ENCODE results near the gene PTPN20.
A peak's percentile ranks its signal among the peaks of the same experiment; 100 is the strongest.

The PTPN20 gene

DNA sequence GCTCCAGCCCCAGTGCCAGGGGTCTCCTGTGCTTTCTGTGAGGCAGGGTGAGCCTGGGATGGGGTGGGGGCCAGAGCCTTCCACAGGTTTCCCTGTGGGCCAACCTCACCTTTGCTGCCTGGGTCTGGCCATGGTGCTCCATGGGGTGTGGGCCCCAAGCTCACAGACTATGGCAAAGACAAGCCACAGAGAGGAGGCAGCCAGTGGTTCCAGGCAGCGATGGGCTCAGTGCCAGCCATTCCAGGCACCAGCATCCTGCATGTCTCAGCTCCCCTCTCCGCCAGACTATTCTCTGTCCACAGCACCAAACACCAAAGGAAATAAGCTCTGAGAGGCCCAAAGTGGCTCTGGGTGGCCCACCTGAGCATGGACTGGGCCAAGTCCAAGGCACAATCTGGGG is 133.5 kb downstream of the PTPN20 start:
- H3K27ac ChIP-seq, result no peak overlapping the region
- no peak for DNase-seq (ENCODE audit: low read depth, low spot score)

DNA sequence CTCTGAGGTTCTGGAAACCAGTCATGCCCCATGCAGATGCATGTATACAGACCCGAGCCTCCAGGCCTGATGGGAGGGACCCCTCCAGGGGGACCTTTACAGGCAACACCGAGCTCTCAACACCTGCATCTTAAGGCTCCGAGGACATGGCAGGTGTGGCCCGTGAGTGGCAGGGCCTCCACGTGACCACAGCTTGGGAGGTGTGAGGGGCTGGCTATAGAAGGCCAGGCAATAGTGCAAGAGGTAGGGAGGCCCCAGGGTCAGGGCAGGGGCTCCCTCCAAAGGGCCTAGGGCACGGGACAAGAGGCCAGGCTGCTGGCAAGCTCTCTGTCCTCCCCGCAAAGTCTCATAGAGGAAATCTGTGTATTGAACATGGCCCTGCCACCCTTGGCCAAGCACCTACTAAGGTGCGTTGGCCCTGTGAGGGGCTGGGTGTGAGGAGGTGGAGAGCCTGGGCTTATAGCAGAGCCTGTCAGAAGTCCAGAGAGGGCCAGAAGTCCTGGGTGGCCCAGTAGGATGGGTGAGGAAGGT is 134.2 kb downstream of the PTPN20 start:
- H3K27ac ChIP-seq, result no peak overlapping the region
- DNase-seq (ENCODE audit: low read depth, low spot score), result no peak

GRCh38 chr10:47046321-47047126 is 135.3 kb downstream of the PTPN20 start:
- no peak for DNase-seq (ENCODE audit: low read depth, low spot score)
- H3K27ac ChIP-seq, result no peak overlapping the region

- no peak for DNase-seq (ENCODE audit: low read depth, low spot score)
- H3K27ac ChIP-seq, result no peak overlapping the region
Observed at GRCh38 chr10:47047127-47047504, 135.9 kb downstream of the PTPN20 start.

DNA sequence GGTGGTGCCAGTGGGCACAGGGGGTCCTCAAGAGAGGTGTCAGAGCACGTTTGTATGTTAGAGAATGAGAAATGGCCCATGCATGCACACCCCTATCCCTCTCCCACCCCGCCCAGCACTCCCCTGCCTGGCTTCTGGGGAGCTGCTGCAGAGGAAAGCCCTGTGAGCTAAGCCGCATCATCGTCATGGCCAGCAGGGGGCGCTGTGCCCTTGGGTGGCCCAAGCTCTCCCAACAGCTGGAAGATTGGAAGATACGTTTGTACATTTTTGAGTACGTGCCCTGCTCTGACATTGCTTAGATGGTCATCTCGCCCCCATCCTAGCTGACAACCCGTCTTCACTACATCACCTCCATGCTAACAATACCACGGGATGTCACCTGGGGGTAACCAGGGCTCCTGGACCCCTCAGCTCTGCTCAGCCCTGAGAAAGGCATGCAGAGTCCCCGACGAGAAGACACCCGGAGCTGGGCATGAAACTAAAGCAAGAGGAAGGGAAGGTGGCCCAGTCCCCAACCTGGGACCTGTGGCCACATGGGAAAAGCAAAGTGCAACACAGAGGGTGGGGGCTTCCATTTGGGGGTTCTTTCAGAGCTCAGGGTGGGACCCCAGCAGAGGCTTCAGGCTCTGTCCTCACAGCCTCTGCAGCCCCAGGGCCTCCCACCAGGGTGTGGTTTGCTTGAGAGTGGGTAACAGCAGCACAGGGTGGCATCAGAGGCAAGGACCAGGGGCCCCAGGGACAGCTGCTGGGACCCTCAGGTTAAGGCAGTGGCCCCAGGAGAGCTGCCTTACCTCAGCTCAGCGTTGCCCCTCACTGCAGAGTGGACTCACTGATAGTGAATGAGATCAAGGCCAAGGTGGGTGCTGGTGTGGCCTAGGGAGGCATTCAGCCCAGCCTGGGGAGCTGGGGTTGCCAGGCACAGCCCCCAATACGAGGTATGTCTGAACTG is 136.6 kb downstream of the PTPN20 start:
- DNase-seq (ENCODE audit: low read depth, low spot score), result peak; percentile 6
- no peak overlapping the region for H3K27ac ChIP-seq

GRCh38 chr10:47048526-47048905 is 137.3 kb downstream of the PTPN20 start:
- no peak overlapping the region for H3K27ac ChIP-seq
- DNase-seq (ENCODE audit: low read depth, low spot score), result no peak

- DNase-seq (ENCODE audit: low read depth, low spot score), result no peak
- H3K27ac ChIP-seq, result no peak overlapping the region
Observed at GRCh38 chr10:47049056-47049851, 138.0 kb downstream of the PTPN20 start.

GRCh38 chr10:47049906-47050305 is 138.7 kb downstream of the PTPN20 start:
- DNase-seq (ENCODE audit: low read depth, low spot score), result no peak
- no peak overlapping the region for H3K27ac ChIP-seq

- DNase-seq (ENCODE audit: low read depth, low spot score), result no peak
- H3K27ac ChIP-seq, result no peak overlapping the region
Observed at GRCh38 chr10:47050618-47051455, 139.6 kb downstream of the PTPN20 start.

DNA sequence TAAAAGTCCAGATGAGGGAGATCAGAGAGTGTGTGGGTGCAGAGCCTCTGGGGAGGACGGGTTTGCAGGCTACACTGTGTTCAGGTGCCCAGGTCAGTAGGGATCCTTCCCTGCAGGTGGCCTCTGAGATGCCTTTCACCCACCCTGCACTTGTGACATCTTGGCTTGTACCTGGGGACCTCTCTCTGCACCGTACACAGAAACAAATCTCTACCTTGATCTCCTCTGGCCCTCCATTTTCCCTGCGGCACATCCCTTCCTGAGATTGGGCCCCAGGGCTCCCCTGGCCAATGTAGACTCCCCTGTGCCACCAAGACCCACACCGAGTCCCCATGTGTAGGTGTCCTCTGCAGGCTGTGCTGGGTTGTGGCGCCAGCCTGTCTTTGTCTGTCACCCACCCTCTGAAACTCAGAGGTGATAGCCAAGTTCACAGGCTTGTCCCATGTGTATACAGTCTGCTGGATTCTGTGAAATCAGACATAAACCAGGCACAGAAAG is 140.6 kb downstream of the PTPN20 start:
- no peak overlapping the region for H3K27ac ChIP-seq
- no peak for DNase-seq (ENCODE audit: low read depth, low spot score)
